ENCODE results near the gene EEIG1.

The EEIG1 gene

GRCh38 chr9:127981559-127982121 is 851 bp upstream of the EEIG1 start:
- no peak for DNase-seq (ENCODE audit: low spot score)
- Histone ChIP-seq H3K9me3 (replicated peaks in 1 of 2; ENCODE audit: control insufficient read depth in 2 of 2, insufficient read depth in 1 of 2, low read depth in 1 of 2, low read length in 2 of 2) (no peaks in the 10 kb centered on the region), H3K4me2 (ENCODE audit: insufficient read depth, low read length, poor library complexity, severe bottlenecking) (peak overlapping the region; percentile 38), H3K36me3 (replicated peaks in 1 of 2; ENCODE audit: control insufficient read depth in 2 of 2, insufficient read depth in 2 of 2, low read length in 2 of 2) (peaks cover 0 to 3% of the 10 kb centered on the region in 2 donors), H2BK5ac (ENCODE audit: low read length) (peak overlapping the region; percentile 13), H3K9ac (ENCODE audit: low read depth, low read length, poor library complexity) (peak overlapping the region; percentile 68), H2BK15ac (ENCODE audit: low read length) (peak overlapping the region; percentile 65), H3K23ac (ENCODE audit: low read depth, low read length, poor library complexity) (peak overlapping the region; percentile 38), H3K4ac (ENCODE audit: low read length) (no peak overlapping the region), H3K27ac (replicated peaks; ENCODE audit: low read length) (peak overlapping the region; percentile 90), H3K18ac (ENCODE audit: low read length) (peak overlapping the region; percentile 91), H3K4me1 (ENCODE audit: control insufficient read depth in 2 of 2, insufficient read depth in 1 of 2, low read depth in 1 of 2, low read length in 2 of 2) (peaks cover 25 to 26% of the 10 kb centered on the region in 2 donors), H4K8ac (ENCODE audit: low read depth, low read length) (peak overlapping the region; percentile 0), H3K79me1 (ENCODE audit: low read depth, low read length) (no peaks in the 10 kb centered on the region), H2BK12ac (ENCODE audit: low read length) (peak overlapping the region; percentile 76), H2AK5ac (ENCODE audit: low read depth, low read length) (peak overlapping the region; percentile 43), H3K27me3 (ENCODE audit: control insufficient read depth in 3 of 3, insufficient read depth in 3 of 3, low read depth in 1 of 3, low read length in 3 of 3) (no peaks in the 10 kb centered on the region), H3K4me3 (ENCODE audit: low read length in 2 of 2) (peak overlapping the region; percentile 23 to 76), H3K14ac (ENCODE audit: low read length) (peak overlapping the region; percentile 89), H2AFZ (ENCODE audit: low read length) (peak overlapping the region; percentile 98), H4K91ac (ENCODE audit: low read depth, low read length, poor library complexity) (peak overlapping the region; percentile 95), H2BK120ac (ENCODE audit: low read depth, low read length) (peak overlapping the region; percentile 25)
- no CpG with 5 or more reads among the region's 11 CpGs for WGBS, 2 donors (ENCODE audit: extremely low coverage in 2 of 2, insufficient read length in 2 of 2, insufficient replicate concordance in 1 of 2)

DNA sequence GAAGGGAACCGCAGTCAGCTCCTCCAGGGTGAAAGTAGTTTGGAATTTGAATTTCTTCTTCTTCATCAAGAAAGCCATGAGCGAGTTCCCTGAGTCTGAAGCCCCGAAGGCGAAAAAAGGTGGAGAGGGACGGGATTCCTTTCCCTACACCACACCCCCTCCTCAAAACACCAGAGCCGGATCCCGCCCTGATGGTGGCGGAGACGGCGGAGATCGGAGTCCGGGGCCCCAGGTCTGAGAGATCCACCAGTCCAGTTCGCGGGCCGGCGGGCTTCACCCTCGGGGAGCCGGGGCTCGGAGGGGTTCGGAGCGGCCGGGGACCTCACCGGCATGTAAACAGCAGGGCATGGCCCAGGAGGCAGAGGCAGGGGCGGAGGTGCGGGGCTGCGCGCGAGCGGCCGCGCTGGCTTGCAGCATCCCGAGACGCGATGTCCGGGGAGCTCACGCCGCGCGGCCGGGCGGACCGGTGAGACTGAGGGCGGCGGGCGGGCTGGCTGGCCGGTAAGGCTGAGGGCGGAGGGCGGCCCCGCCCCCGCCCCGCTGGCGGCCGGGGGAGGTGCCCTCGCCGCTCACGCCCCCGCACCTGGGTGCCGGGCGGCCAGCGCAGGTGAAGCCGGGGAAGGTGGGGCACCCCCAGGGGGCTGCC is 606 bp downstream of the EEIG1 start:
- peak overlapping the region; percentile 86 for H3K27ac ChIP-seq (replicated peaks; ENCODE audit: low read length)
- peak overlapping the region; percentile 66 for H3K14ac ChIP-seq (ENCODE audit: low read length)
- H3K4me2 ChIP-seq (ENCODE audit: insufficient read depth, low read length, poor library complexity, severe bottlenecking), result peak overlapping the region; percentile 93
- no peaks in the 10 kb centered on the region for H3K79me1 ChIP-seq (ENCODE audit: low read depth, low read length)
- no CpG with 5 or more reads among the region's 61 CpGs for WGBS, 2 donors (ENCODE audit: extremely low coverage in 2 of 2, insufficient read length in 2 of 2, insufficient replicate concordance in 1 of 2)
- peak overlapping the region; percentile 57 for H3K4ac ChIP-seq (ENCODE audit: low read length)
- peak overlapping the region; percentile 76 to 93 for H3K4me3 ChIP-seq (ENCODE audit: low read length in 2 of 2)
- no peaks in the 10 kb centered on the region for H3K27me3 ChIP-seq (ENCODE audit: control insufficient read depth in 3 of 3, insufficient read depth in 3 of 3, low read depth in 1 of 3, low read length in 3 of 3)
- H3K9me3 ChIP-seq (replicated peaks in 1 of 2; ENCODE audit: control insufficient read depth in 2 of 2, insufficient read depth in 1 of 2, low read depth in 1 of 2, low read length in 2 of 2), result no peaks in the 10 kb centered on the region
- H2AFZ ChIP-seq (ENCODE audit: low read length), result peak overlapping the region; percentile 73
- no peak overlapping the region for H2BK12ac ChIP-seq (ENCODE audit: low read length)
- peak overlapping the region; percentile 44 for H2AK5ac ChIP-seq (ENCODE audit: low read depth, low read length)
- peaks cover 25 to 33% of the 10 kb centered on the region in 2 donors for H3K4me1 ChIP-seq (ENCODE audit: control insufficient read depth in 2 of 2, insufficient read depth in 1 of 2, low read depth in 1 of 2, low read length in 2 of 2)
- H2BK15ac ChIP-seq (ENCODE audit: low read length), result no peak overlapping the region
- peak overlapping the region; percentile 96 for H3K9ac ChIP-seq (ENCODE audit: low read depth, low read length, poor library complexity)
- H4K91ac ChIP-seq (ENCODE audit: low read depth, low read length, poor library complexity), result no peak overlapping the region
- peak; percentile 32 for DNase-seq (ENCODE audit: low spot score)
- H3K23ac ChIP-seq (ENCODE audit: low read depth, low read length, poor library complexity), result peak overlapping the region; percentile 77
- no peak overlapping the region for H2BK120ac ChIP-seq (ENCODE audit: low read depth, low read length)
- peak overlapping the region; percentile 94 for H3K18ac ChIP-seq (ENCODE audit: low read length)
- H2BK5ac ChIP-seq (ENCODE audit: low read length), result peak overlapping the region; percentile 61
- H4K8ac ChIP-seq (ENCODE audit: low read depth, low read length), result no peak overlapping the region
- peaks cover 0 to 9% of the 10 kb centered on the region in 2 donors for H3K36me3 ChIP-seq (replicated peaks in 1 of 2; ENCODE audit: control insufficient read depth in 2 of 2, insufficient read depth in 2 of 2, low read length in 2 of 2)

DNA sequence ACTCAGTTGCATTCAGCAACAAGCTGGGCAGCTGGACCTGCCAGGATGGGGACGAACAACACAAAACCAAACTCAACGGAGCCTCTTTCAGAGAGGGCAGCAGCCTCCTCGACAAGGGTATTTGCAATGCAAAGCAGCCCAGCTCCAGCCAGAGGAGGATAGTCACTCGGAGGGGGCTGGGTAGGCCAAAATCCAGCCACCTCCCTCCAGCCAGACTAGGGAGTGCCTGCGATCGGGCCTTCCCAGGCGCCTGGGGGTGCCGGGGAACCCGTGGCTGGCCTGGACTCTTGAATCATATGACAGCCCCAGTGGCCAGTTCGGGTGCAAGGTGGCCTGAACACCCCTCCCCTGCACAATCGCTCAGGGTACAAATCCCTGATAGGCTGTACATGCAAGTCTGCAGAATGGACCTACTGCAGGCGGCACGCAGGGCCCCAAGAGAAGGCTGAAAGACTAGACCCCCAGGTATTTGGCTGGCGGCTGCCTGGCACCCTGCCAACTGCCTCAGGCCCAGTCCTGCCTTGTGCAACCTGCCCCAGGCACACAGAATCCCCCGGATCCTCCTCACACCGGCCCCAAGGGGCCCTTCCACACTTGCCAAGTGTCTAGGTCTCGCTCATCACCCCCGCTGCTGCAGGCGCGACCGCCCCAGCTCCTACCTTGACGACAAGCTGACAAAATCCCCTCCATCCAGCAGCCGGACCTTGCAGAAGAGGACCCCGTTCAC is 1.3 kb downstream of the EEIG1 start:
- DNase-seq (ENCODE audit: low spot score), result no peak
- Histone ChIP-seq H3K4me3 (ENCODE audit: low read length in 2 of 2) (peak overlapping the region; percentile 76 to 93), H3K79me1 (ENCODE audit: low read depth, low read length) (peaks cover 6% of the 10 kb centered on the region), H3K36me3 (replicated peaks in 1 of 2; ENCODE audit: control insufficient read depth in 2 of 2, insufficient read depth in 2 of 2, low read length in 2 of 2) (peaks cover 0 to 9% of the 10 kb centered on the region in 2 donors), H3K18ac (ENCODE audit: low read length) (peak overlapping the region; percentile 52), H2BK120ac (ENCODE audit: low read depth, low read length) (no peak overlapping the region), H2BK15ac (ENCODE audit: low read length) (no peak overlapping the region), H4K91ac (ENCODE audit: low read depth, low read length, poor library complexity) (no peak overlapping the region), H2BK12ac (ENCODE audit: low read length) (no peak overlapping the region), H4K8ac (ENCODE audit: low read depth, low read length) (no peak overlapping the region), H3K9me3 (replicated peaks in 1 of 2; ENCODE audit: control insufficient read depth in 2 of 2, insufficient read depth in 1 of 2, low read depth in 1 of 2, low read length in 2 of 2) (no peaks in the 10 kb centered on the region), H3K23ac (ENCODE audit: low read depth, low read length, poor library complexity) (peak overlapping the region; percentile 77), H3K27ac (replicated peaks; ENCODE audit: low read length) (peak overlapping the region; percentile 41), H2AFZ (ENCODE audit: low read length) (no peak overlapping the region), H3K27me3 (ENCODE audit: control insufficient read depth in 3 of 3, insufficient read depth in 3 of 3, low read depth in 1 of 3, low read length in 3 of 3) (no peaks in the 10 kb centered on the region), H3K9ac (ENCODE audit: low read depth, low read length, poor library complexity) (peak overlapping the region; percentile 93), H2AK5ac (ENCODE audit: low read depth, low read length) (no peak overlapping the region), H3K14ac (ENCODE audit: low read length) (peak overlapping the region; percentile 66), H3K4ac (ENCODE audit: low read length) (no peak overlapping the region), H2BK5ac (ENCODE audit: low read length) (peak overlapping the region; percentile 61), H3K4me1 (ENCODE audit: control insufficient read depth in 2 of 2, insufficient read depth in 1 of 2, low read depth in 1 of 2, low read length in 2 of 2) (peaks cover 25 to 38% of the 10 kb centered on the region in 2 donors), H3K4me2 (ENCODE audit: insufficient read depth, low read length, poor library complexity, severe bottlenecking) (peak overlapping the region; percentile 93)
- no CpG with 5 or more reads among the region's 24 CpGs for WGBS, 2 donors (ENCODE audit: extremely low coverage in 2 of 2, insufficient read length in 2 of 2, insufficient replicate concordance in 1 of 2)

- peaks cover 25 to 39% of the 10 kb centered on the region in 2 donors for H3K4me1 ChIP-seq (ENCODE audit: control insufficient read depth in 2 of 2, insufficient read depth in 1 of 2, low read depth in 1 of 2, low read length in 2 of 2)
- no CpG with 5 or more reads among the region's 5 CpGs for WGBS, 2 donors (ENCODE audit: extremely low coverage in 2 of 2, insufficient read length in 2 of 2, insufficient replicate concordance in 1 of 2)
These were observed 1.8 kb downstream of the EEIG1 start for GRCh38 chr9:127979015-127979332.

More at GRCh38 chr9:127979015-127979332, 1.8 kb downstream of the EEIG1 start:
- H3K4ac ChIP-seq (ENCODE audit: low read length), result no peak overlapping the region
- peak overlapping the region; percentile 93 for H3K9ac ChIP-seq (ENCODE audit: low read depth, low read length, poor library complexity)
- H4K91ac ChIP-seq (ENCODE audit: low read depth, low read length, poor library complexity), result no peak overlapping the region
- H4K8ac ChIP-seq (ENCODE audit: low read depth, low read length), result no peak overlapping the region
- no peak for DNase-seq (ENCODE audit: low spot score)
- no peak overlapping the region for H2AK5ac ChIP-seq (ENCODE audit: low read depth, low read length)
- no peak overlapping the region for H2AFZ ChIP-seq (ENCODE audit: low read length)
- no peak overlapping the region for H2BK12ac ChIP-seq (ENCODE audit: low read length)
- H3K27me3 ChIP-seq (ENCODE audit: control insufficient read depth in 3 of 3, insufficient read depth in 3 of 3, low read depth in 1 of 3, low read length in 3 of 3), result no peaks in the 10 kb centered on the region
- no peak overlapping the region for H3K23ac ChIP-seq (ENCODE audit: low read depth, low read length, poor library complexity)
- no peak overlapping the region for H2BK5ac ChIP-seq (ENCODE audit: low read length)
- no peaks in the 10 kb centered on the region for H3K9me3 ChIP-seq (replicated peaks in 1 of 2; ENCODE audit: control insufficient read depth in 2 of 2, insufficient read depth in 1 of 2, low read depth in 1 of 2, low read length in 2 of 2)
- peak overlapping the region; percentile 76 to 93 for H3K4me3 ChIP-seq (ENCODE audit: low read length in 2 of 2)
- peak overlapping the region; percentile 40 for H3K18ac ChIP-seq (ENCODE audit: low read length)
- no peak overlapping the region for H2BK120ac ChIP-seq (ENCODE audit: low read depth, low read length)
- H3K79me1 ChIP-seq (ENCODE audit: low read depth, low read length), result peaks cover 11% of the 10 kb centered on the region
- H2BK15ac ChIP-seq (ENCODE audit: low read length), result no peak overlapping the region
- H3K14ac ChIP-seq (ENCODE audit: low read length), result no peak overlapping the region
- peak overlapping the region; percentile 41 for H3K27ac ChIP-seq (replicated peaks; ENCODE audit: low read length)
- H3K36me3 ChIP-seq (replicated peaks in 1 of 2; ENCODE audit: control insufficient read depth in 2 of 2, insufficient read depth in 2 of 2, low read length in 2 of 2), result peaks cover 0 to 9% of the 10 kb centered on the region in 2 donors
- H3K4me2 ChIP-seq (ENCODE audit: insufficient read depth, low read length, poor library complexity, severe bottlenecking), result peak overlapping the region; percentile 93
